ENCODE results near the gene KIF6.

KIF6 gene

GRCh38 chr6:39433630-39434029 is 291.6 kb downstream of the KIF6 start:
- no peak overlapping the region for H3K4me3 ChIP-seq (ENCODE audit: low read length)
- no peaks in the 10 kb centered on the region for H3K27me3 ChIP-seq (ENCODE audit: control insufficient read depth, insufficient read depth, low read length)
- no peaks in the 10 kb centered on the region for H3K9me3 ChIP-seq (replicated peaks; ENCODE audit: low read length)
- no peaks in the 10 kb centered on the region for H3K36me3 ChIP-seq (ENCODE audit: insufficient read depth, low read length)
- no peak overlapping the region for H3K4me2 ChIP-seq (ENCODE audit: low read length)
- H3K4me1 ChIP-seq (ENCODE audit: control insufficient read depth, insufficient read depth, low read length) = peaks cover 9% of the 10 kb centered on the region
- no peak overlapping the region for H3K9ac ChIP-seq (ENCODE audit: low read depth, low read length)

- Histone ChIP-seq H3K9me3 (replicated peaks; ENCODE audit: low read length) (no peaks in the 10 kb centered on the region), H3K9ac (ENCODE audit: low read depth, low read length) (no peak overlapping the region), H3K4me3 (ENCODE audit: low read length) (no peak overlapping the region), H3K27me3 (ENCODE audit: control insufficient read depth, insufficient read depth, low read length) (no peaks in the 10 kb centered on the region), H3K4me1 (ENCODE audit: control insufficient read depth, insufficient read depth, low read length) (peaks cover 9% of the 10 kb centered on the region), H3K4me2 (ENCODE audit: low read length) (no peak overlapping the region), H3K36me3 (ENCODE audit: insufficient read depth, low read length) (no peaks in the 10 kb centered on the region)
These were observed 292.7 kb downstream of the KIF6 start for GRCh38 chr6:39432330-39433025.

- Histone ChIP-seq H3K9ac (ENCODE audit: low read depth, low read length) (no peak overlapping the region), H3K36me3 (ENCODE audit: insufficient read depth, low read length) (no peaks in the 10 kb centered on the region), H3K27me3 (ENCODE audit: control insufficient read depth, insufficient read depth, low read length) (no peaks in the 10 kb centered on the region), H3K4me2 (ENCODE audit: low read length) (peak overlapping the region; percentile 28), H3K4me1 (ENCODE audit: control insufficient read depth, insufficient read depth, low read length) (peaks cover 13% of the 10 kb centered on the region), H3K9me3 (replicated peaks; ENCODE audit: low read length) (no peaks in the 10 kb centered on the region), H3K4me3 (ENCODE audit: low read length) (no peak overlapping the region)
These were observed 294.2 kb downstream of the KIF6 start for GRCh38 chr6:39430871-39431523.

GRCh38 chr6:39430446-39430845 is 294.8 kb downstream of the KIF6 start:
- no peaks in the 10 kb centered on the region for H3K36me3 ChIP-seq (ENCODE audit: insufficient read depth, low read length)
- no peak overlapping the region for H3K4me3 ChIP-seq (ENCODE audit: low read length)
- H3K27me3 ChIP-seq (ENCODE audit: control insufficient read depth, insufficient read depth, low read length) = no peaks in the 10 kb centered on the region
- no peak overlapping the region for H3K4me2 ChIP-seq (ENCODE audit: low read length)
- no peaks in the 10 kb centered on the region for H3K9me3 ChIP-seq (replicated peaks; ENCODE audit: low read length)
- no peak overlapping the region for H3K9ac ChIP-seq (ENCODE audit: low read depth, low read length)
- H3K4me1 ChIP-seq (ENCODE audit: control insufficient read depth, insufficient read depth, low read length) = peaks cover 18% of the 10 kb centered on the region

- Histone ChIP-seq H3K9me3 (replicated peaks; ENCODE audit: low read length) (no peaks in the 10 kb centered on the region), H3K4me1 (ENCODE audit: control insufficient read depth, insufficient read depth, low read length) (peaks cover 20% of the 10 kb centered on the region), H3K27me3 (ENCODE audit: control insufficient read depth, insufficient read depth, low read length) (no peaks in the 10 kb centered on the region)
These were observed 296.4 kb downstream of the KIF6 start for GRCh38 chr6:39428816-39429215.

GRCh38 chr6:39428152-39428551 is 297.1 kb downstream of the KIF6 start:
- no peaks in the 10 kb centered on the region for H3K27me3 ChIP-seq (ENCODE audit: control insufficient read depth, insufficient read depth, low read length)
- H3K4me3 ChIP-seq (ENCODE audit: low read length) = no peak overlapping the region
- no peak overlapping the region for H3K9ac ChIP-seq (ENCODE audit: low read depth, low read length)
- no peaks in the 10 kb centered on the region for H3K9me3 ChIP-seq (replicated peaks; ENCODE audit: low read length)
- H3K36me3 ChIP-seq (ENCODE audit: insufficient read depth, low read length) = no peaks in the 10 kb centered on the region
- H3K4me2 ChIP-seq (ENCODE audit: low read length) = no peak overlapping the region
- peaks cover 20% of the 10 kb centered on the region for H3K4me1 ChIP-seq (ENCODE audit: control insufficient read depth, insufficient read depth, low read length)

More at GRCh38 chr6:39428816-39429215, 296.4 kb downstream of the KIF6 start:
- Histone ChIP-seq H3K4me2 (ENCODE audit: low read length) (no peak overlapping the region), H3K4me3 (ENCODE audit: low read length) (no peak overlapping the region), H3K9ac (ENCODE audit: low read depth, low read length) (no peak overlapping the region), H3K36me3 (ENCODE audit: insufficient read depth, low read length) (no peaks in the 10 kb centered on the region)

GRCh38 chr6:39426073-39426456 is 299.1 kb downstream of the KIF6 start:
- H3K27me3 ChIP-seq (ENCODE audit: control insufficient read depth, insufficient read depth, low read length) = no peaks in the 10 kb centered on the region
- H3K4me1 ChIP-seq (ENCODE audit: control insufficient read depth, insufficient read depth, low read length) = peaks cover 13% of the 10 kb centered on the region
- no peaks in the 10 kb centered on the region for H3K9me3 ChIP-seq (replicated peaks; ENCODE audit: low read length)
- H3K9ac ChIP-seq (ENCODE audit: low read depth, low read length) = peak overlapping the region; percentile 43
- no peaks in the 10 kb centered on the region for H3K36me3 ChIP-seq (ENCODE audit: insufficient read depth, low read length)
- no peak overlapping the region for H3K4me3 ChIP-seq (ENCODE audit: low read length)
- H3K4me2 ChIP-seq (ENCODE audit: low read length) = peak overlapping the region; percentile 42

GRCh38 chr6:39425346-39426072 is 299.7 kb downstream of the KIF6 start:
- H3K4me2 ChIP-seq (ENCODE audit: low read length) = peak overlapping the region; percentile 42
- no peak overlapping the region for H3K4me3 ChIP-seq (ENCODE audit: low read length)
- no peaks in the 10 kb centered on the region for H3K27me3 ChIP-seq (ENCODE audit: control insufficient read depth, insufficient read depth, low read length)
- H3K36me3 ChIP-seq (ENCODE audit: insufficient read depth, low read length) = no peaks in the 10 kb centered on the region
- no peaks in the 10 kb centered on the region for H3K9me3 ChIP-seq (replicated peaks; ENCODE audit: low read length)
- H3K9ac ChIP-seq (ENCODE audit: low read depth, low read length) = peak overlapping the region; percentile 43
- peaks cover 11% of the 10 kb centered on the region for H3K4me1 ChIP-seq (ENCODE audit: control insufficient read depth, insufficient read depth, low read length)

- no peak overlapping the region for H3K4me3 ChIP-seq (ENCODE audit: low read length)
- no peaks in the 10 kb centered on the region for H3K36me3 ChIP-seq (ENCODE audit: insufficient read depth, low read length)
- H3K4me1 ChIP-seq (ENCODE audit: control insufficient read depth, insufficient read depth, low read length) = peaks cover 11% of the 10 kb centered on the region
These were observed 300.4 kb downstream of the KIF6 start for GRCh38 chr6:39424831-39425230.

GRCh38 chr6:39422238-39422637 is 303.0 kb downstream of the KIF6 start:
- Histone ChIP-seq H3K36me3 (ENCODE audit: insufficient read depth, low read length) (no peaks in the 10 kb centered on the region), H3K9ac (ENCODE audit: low read depth, low read length) (no peak overlapping the region)

More at GRCh38 chr6:39424831-39425230, 300.4 kb downstream of the KIF6 start:
- Histone ChIP-seq H3K27me3 (ENCODE audit: control insufficient read depth, insufficient read depth, low read length) (no peaks in the 10 kb centered on the region), H3K4me2 (ENCODE audit: low read length) (no peak overlapping the region), H3K9me3 (replicated peaks; ENCODE audit: low read length) (no peaks in the 10 kb centered on the region), H3K9ac (ENCODE audit: low read depth, low read length) (no peak overlapping the region)

GRCh38 chr6:39421383-39422225 is 303.6 kb downstream of the KIF6 start:
- Histone ChIP-seq H3K4me3 (ENCODE audit: low read length) (no peak overlapping the region), H3K9me3 (replicated peaks; ENCODE audit: low read length) (no peaks in the 10 kb centered on the region), H3K27me3 (ENCODE audit: control insufficient read depth, insufficient read depth, low read length) (no peaks in the 10 kb centered on the region), H3K36me3 (ENCODE audit: insufficient read depth, low read length) (no peaks in the 10 kb centered on the region), H3K4me2 (ENCODE audit: low read length) (no peak overlapping the region), H3K4me1 (ENCODE audit: control insufficient read depth, insufficient read depth, low read length) (peaks cover 19% of the 10 kb centered on the region), H3K9ac (ENCODE audit: low read depth, low read length) (no peak overlapping the region)

More at GRCh38 chr6:39422238-39422637, 303.0 kb downstream of the KIF6 start:
- H3K4me3 ChIP-seq (ENCODE audit: low read length) = no peak overlapping the region
- no peaks in the 10 kb centered on the region for H3K27me3 ChIP-seq (ENCODE audit: control insufficient read depth, insufficient read depth, low read length)
- H3K4me2 ChIP-seq (ENCODE audit: low read length) = no peak overlapping the region
- H3K4me1 ChIP-seq (ENCODE audit: control insufficient read depth, insufficient read depth, low read length) = peaks cover 13% of the 10 kb centered on the region
- H3K9me3 ChIP-seq (replicated peaks; ENCODE audit: low read length) = no peaks in the 10 kb centered on the region
